Activated T-helper 1 cell treated with Interleukin-2 at 50 U/mL for 16 hours (primary cell): ENCODE results near the gene DAP.
"Not testable (repeated sequence)": the region's sequence is repeated elsewhere in the genome, so short reads cannot be mapped to it uniquely, and the experiment has no call there.

Experiments used
- DNase-seq: peaks from one replicate; pipeline ENCODE4 v3.0.0-alpha.2; 2020; ENCODE audit warnings: low read depth

Gene DAP

DNA sequence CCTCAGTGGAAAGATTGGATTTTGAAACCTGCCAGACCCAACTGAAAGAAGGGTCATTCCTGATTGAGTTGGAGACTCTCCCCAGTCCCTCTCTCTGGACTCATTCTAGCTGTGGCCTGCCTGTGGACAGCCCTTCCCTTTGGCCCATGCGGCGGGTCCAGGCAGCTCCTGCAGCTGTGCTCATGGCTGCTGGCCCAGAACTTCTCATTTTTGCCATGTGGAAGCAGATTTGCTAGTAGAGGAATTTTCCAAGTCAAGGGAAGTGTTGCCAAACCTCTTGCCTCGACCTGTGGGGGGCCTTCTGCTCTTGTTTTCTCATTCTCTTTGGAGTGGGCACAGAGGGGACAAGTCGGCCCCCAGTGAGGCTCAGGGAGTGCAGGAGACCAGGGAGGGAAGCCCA, 108.0 kb downstream of the DAP start:
- DNase-seq = no peak

DNA sequence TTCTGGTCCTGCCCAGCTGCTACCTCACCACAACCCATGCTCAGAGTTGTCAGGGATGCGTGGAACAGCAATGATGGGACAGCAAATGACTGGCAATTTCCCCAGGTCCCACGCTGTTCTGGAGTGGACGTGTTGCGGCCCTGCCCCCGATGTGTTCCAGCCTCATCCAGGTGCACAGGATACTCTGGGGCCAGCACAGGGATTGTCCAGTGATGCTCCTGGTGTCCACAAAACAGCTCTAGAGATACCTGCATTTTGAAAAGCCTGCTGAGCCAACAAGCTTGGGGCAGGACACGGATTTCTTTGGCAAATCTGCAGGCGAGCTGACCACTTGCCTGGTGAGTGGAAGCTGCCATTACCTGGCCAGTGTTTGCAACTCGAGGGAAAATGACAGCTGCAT, 108.4 kb downstream of the DAP start:
- no peak for DNase-seq

DNA sequence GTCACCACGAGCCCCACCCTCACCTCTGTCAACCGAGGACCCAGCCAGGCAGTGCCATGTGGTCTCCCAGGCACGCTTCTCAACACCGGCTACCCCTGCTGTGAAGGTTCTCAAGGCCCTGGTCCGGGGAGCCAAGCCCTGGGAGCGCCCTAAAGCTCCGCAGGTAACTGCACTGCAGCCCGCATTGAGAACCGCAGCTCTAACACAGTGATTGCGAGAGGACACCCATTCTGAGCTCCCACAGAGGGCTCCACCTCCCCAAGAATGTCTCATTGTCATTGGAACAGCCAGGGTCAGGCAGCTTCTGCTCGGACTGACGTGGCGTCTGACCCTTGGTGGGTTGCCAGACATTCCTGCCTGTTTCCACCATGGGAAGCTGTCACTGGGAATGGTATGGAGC, 108.9 kb downstream of the DAP start:
- DNase-seq = no peak

DNA sequence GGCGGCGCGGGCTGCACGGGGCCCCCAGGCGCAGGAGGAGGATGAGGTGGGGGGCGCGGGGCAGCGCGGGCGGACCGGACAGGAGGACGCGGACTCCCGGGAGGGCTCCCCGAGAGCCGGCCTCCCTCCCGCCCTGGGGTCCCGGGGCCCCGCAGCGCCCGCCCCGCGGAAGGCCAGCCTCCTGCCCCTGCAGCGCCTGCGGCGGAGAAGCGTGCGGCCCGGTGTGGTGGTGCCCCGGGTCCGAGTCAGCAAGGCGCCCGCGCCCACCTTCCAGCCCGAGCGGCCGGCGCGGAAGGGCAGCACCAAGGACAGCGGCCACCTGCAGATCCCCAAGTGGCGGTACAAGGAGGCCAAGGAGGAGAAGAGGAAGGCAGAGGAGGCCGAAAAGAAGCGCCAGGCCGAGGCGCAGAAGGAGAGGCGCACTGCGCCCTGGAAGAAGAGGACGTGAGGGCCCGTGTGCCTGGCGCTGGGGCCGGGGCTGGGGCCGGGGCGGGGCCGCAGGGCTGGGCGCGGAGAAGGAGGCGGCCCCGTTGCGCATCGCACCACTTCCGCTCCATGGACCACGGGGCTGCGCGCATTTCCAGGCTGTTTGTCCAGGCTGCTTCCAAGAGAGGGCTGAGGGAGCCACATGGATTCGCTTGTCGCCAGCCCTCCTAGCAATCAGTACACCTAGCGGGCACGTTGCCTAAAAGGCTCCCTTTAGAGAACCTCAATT, 111.2 kb downstream of the DAP start:
- no peak for DNase-seq

DNA sequence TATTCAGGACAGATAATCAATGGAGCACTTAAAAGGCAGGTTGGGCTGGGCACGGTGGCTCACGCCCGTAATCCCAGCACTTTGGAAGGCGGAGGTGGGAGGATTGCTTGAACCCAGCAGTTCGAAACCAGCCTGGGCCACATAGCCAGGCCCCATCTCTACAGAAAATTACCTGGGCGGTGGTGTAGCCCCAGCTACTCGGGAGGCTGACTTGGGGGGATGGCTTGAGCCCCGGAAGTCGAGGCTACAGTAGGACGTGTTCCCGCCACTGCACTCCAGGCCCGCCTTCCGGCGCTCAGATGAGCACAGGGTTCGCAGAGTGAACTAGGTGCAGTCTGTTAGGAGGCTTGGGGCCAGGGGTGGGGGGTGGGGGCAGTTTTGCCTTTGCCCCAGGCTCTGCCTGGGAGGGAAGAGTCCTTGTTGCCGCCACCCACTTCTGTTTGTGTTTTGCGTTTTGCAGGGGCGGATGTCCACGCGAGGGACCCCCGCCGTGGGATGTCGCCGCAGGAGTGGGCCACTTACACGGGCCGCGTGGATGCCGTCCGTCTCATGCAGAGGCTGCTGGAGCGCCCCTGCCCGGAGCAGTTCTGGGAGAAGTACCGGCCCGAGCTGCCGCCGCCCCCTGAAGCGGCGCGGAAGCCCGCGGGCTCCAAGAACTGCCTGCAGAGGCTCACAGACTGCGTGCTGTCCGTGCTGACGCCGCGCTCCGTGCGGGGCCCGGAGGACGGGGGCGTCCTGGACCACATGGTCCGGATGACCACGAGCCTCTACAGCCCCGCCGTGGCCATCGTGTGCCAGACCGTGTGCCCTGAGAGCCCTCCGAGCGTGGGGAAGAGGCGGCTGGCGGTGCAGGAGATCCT, 112.0 kb downstream of the DAP start:
- DNase-seq = no peak

DNA sequence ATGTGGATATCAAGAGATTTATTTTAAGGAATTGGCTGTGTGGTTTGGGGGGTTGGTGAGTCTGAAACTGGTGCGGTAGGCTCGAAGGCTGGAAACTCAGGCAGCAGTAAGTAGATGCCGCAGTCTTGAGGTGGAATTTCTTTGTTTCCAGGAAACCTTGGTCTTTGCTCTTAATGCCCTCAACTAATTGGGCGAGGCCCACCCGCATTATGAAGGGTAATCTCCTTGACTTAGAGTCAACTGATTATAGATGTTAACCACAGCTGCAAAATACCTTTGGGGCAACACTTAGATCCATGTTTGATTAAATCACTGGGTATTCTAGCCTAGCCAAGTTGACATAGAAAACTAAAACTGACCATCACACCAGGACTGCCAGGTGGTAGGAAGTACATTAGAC, 113.4 kb downstream of the DAP start:
- DNase-seq = no peak

DNA sequence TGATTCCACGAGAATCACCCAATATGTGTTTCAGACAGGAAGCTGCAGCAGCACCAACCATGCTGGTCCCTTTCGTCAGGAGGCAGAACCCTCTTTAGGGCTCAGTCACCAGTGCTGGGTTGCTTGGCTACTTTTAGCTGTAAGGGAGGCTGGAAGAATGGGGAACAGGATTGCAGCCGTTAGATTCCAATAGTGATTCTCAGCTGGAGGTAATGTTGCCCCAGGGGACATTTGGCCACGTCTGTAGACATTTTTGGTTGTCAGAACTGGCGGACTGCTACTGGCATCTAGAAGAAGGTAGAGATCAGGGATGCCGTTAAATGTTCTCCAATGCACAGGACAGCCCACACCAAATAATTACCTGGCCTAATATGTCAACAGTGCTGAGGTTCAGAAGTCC, 115.4 kb downstream of the DAP start:
- DNase-seq = no peak

DNA sequence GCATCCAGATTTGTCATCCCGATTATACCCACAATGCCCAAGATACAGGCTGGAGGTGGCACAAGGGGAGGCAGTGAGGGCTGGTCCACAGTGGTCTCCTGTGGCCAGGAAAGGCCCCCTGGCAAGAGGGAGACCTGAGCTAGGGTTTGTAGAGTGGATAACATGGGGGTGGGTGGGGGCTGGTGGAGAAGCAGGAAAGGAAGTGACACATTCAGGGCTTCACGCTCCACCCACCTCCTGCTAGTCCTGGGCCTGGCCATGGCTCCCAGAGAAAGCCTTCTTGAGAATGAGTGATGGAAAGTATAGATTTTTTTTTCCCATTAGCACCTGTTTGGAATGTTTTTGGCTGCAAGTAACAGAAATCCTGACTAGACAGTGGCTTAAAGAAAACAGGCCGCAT, 115.9 kb downstream of the DAP start:
- DNase-seq = no peak

DNA sequence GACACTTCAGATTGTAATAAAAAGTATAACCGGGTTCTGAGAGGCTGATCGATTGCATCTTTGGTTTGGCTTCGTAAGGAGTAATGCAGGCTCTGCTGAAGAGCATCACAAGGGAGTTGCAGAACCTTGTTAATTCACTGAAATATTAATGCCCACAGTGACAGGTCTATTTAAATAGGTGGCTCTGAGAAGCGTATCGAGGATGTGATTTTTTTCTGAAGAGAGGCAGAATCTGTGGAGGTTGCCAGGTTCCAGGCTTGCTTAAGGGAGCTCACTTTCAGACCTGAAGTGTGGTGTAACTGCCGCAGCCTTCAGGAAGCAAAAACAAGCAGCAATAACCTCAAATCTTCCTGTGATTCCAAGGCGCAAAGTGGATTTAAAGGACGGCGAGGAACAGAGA, 116.8 kb downstream of the DAP start:
- no peak for DNase-seq

DNA sequence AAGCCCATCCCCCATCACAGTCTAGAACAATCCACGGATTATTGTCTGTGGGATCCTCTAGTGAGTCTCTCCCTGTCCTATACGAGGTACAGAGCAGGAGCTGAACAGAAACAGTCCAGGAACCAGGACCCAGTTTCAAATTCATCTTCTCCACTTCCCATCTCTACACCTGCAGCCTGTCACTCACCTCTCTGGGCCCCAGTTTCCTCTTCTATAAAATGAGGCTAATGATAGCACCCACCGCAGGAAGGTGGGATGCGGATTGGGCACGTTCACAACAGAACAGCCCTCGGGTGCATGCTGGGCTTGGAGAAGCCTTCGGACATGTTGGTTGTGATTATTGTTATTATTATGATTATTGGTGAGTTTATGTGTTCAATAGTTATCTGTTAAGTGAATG, 118.7 kb downstream of the DAP start:
- DNase-seq = no peak

DNA sequence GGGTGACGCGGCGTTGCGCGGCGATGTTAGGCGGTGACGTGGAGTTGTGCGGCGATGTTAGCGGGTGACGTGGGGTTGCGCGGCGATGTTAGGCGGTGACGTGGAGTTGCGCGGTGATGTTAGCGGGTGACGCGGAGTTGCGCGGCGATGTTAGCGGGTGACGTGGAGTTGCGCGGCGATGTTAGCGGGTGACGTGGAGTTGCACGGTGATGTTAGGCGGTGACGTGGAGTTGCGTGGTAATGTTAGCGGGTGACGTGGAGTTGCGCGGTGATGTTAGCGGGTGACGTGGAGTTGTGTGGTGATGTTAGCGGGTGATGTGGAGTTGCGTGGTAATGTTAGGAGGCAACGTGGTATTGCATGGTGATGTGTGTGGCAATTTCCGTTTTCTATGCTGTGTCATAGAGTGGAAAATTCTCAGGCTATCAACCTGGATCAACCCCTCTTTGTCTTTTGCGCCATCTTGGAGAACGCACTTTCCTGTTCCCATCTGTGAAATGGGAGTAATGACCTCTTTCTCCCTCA, 121.1 kb downstream of the DAP start:
- DNase-seq = no peak

DNA sequence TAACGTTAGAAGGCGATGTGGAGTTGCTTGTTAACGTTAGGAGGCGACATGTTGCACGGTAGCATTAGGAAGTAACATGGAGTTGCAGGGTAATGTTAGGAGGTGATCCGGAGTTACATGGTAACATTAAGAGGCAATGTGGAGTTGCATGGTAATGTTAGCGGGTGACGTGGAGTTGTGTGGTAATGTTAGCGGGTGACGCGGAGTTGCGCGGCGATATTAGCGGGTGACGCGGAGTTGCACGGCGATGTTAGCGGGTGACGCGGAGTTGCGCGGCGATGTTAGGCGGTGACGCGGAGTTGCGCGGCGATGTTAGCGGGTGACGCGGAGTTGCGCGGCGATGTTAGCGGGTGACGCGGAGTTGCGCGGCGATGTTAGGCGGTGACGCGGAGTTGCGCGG, 122.3 kb downstream of the DAP start:
- DNase-seq = not testable (repeated sequence)

DNA sequence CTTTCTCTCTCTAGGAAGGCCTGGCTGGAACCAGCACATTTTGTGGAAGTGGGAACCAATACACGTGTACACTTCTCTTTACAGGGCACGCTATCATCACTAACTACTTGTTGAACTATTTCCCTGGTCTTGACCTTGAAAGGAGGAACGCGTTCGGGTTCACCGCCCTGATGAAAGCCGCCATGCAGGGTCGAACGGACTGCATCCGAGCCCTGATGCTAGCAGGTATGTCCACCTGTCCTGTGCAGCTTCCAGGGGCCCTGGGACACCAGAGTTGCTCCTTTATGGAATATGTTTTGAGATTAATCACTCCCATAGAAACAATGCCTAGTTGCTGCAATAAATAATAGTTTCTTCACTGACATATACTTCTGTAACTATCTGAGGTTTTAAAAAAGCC, 123.1 kb downstream of the DAP start:
- no peak for DNase-seq

DNA sequence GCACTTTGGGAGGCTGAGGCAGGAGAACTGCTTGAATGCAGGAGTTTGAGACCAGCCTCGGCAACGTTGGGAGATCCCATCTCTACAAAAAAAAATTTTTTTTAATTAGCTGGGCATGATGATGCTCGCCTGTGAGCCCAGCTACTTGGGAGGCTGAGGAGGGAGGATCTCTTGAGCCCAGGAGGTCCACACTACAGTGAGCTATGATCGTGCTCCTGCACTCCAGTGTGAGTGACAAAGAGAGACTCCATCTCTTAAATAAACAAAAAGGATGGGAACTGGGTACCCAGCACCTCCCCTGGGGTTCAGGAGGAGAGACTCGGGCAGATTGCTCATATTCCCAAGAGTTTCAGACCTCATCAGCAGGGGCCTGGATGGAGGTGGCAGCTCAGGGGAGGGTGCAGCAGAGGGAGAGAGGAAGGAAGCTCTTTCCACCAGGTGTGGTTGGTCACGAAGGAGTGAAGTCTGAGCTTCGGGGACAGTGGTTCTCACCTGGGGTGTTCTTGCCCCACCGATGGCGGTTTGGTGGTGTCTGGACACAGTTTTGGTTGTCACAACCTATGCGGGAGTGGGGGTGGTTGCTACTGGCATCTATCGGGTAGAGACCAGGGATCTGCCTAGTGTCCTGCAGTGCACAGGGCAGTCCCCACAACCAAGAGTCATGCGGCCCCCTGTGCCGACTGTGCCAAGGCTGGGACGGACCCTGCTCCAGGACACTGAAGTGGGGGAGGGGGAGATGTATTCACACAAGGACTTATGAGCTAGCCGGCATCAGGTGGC, 124.5 kb downstream of the DAP start:
- no peak for DNase-seq

DNA sequence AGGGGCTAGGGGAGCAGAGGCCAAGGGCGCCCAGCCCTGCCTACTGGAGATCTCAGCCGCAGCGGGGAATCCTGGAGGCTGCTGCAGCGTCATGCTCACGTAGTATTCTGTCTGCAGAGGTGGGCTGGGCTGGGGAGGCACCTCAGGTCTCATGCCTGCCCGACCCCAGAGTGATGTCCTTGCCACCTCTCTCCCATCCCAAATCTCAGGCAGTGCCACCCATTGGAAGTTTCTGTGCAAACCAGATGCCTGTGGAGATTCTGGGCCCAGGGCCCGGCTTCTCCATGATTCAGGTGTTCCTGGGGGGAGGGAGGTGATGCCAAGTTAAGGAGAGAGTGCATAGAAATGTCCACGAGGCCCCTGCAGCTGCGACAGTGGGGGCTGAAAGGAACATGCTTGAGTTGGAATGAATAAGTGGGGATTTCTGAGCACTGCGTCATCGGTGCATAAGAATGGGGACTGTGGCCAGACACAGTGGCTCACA, 125.1 kb downstream of the DAP start:
- no peak for DNase-seq

DNA sequence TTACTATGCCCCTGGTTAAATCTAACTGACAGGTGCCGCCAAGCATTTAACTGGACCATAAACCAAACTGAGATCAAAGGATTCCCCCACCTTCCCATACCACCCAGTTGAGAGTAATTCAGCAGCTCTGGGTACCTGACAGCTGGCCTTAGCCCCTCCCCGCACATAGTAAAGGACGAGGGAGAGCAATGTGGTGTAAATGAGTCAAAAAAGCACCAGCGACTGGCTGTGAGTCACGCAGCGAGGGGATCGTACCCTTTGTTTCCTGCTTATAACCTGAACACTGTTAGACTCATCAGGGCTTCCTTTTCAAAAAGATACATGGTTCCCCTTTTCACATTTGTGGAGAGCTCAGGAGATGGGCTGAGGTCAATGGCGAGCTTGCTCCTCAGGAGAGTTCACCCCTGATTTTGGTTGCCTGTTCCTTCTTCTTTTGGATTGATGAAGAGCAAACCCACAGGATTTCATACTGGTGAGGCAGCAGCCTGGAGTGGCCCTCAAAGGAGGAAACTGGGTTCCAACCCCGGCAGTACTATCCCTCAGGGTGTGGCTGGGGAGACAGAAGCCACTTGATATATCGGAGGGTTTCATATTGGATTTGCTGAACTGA, 125.7 kb downstream of the DAP start:
- DNase-seq = peak; percentile 7

DNA sequence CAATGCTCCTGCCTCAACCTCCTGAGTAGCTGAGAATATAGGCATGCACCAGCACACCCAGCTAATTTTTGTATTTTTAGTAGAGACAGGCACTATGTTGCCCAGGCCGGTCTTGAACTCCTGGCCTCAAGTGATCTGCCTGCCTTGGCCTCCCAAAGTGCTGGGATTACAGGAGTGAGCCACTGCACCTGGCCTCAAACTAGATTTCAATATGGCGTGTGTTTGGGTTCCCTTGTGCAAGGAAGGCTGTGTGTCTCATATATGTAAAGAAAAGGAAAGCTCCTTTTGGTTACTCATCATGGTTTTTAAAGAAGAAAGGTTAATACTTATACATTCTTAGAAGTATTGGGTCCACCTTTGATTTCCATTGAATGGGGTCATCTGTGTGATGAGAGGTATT, 126.5 kb downstream of the DAP start:
- DNase-seq = no peak

DNA sequence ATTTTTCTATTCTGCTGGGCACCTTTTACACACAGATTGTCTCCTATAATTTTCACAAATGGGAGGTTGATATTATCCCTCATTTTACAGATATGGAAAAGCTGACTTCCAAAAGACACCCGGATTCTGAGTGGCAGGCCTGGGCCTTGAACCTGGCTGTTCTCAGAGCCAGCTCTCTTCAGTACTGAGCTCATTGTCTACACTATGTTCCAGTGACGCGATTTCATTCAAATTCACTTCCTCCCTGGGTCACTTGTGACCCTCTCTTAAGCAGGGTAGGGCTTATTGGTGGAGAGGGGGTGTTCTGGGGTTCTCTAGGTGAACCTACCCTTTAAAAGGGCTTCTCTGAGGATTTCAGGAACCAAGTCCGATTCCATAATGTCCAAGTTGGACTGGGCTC, 127.0 kb downstream of the DAP start:
- DNase-seq = no peak

DNA sequence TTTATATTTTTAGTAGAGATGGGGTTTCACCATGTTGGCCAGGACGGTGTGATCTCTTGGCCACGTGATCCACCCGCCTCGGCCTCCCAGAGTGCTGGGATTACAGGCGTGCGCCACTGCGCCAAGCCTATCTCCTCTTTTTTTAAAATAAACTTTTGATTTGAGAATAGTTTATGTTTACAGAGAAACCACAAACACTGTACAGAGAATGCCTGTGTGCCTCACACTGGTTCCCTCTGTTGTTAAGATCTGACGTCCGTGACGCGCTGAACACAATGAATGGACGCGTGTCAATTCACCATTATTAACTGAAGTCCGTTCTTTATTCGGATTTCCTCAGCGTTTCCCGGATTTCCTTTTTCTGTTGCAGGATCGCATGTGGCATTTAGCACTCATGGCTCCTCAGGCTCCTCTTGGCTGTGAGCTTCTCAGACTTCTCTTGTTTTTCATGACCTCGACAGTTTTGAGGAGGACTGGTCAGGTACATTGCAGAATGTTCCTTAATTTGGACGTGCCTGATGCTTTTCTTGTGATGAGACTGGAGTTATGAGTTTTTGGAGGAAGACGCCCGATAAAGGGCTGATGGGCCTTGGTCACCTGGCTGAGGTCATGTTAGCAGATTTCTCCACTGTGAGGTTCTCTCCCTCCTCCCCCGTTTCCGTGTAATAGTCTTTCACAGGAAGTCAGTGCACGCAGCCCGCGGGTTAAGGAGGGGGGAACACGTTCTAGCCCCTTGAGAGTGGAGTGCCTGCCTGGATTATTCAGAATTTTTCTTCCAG, 127.6 kb downstream of the DAP start:
- no peak for DNase-seq

DNA sequence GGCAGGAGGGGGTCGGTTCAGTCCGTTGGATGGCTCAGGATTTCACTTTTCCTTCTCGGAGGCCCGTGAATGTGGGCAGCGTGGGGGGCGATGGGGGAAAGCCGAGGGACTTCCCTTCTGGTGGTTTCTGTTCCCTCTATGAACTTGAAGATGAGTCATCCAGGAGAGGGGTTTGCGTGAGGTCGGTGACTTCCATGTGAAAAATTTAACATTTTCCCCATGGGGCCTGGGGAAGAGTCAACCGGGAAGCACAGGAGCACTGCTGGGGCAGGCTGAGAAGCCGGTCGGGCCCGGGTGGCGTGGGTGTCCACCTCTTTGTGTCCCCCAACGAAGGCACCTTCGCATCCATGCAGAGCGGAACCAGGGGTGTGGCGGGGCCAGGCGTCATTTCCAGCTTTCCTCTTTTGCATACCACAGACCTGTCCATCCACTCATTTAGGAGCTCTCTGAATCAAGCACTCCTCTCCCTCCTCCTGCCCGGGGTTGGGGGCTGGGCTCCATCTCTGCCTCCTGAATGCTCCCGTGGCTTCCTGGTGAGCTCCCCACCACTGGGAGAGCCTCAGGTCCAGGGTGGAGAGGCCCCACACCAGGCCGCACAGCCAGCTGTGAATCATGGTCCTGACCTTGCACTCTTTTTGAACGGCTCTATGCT, 128.8 kb downstream of the DAP start:
- DNase-seq = no peak
